Measurements from ENCODE around the gene ECI1.

ECI1 gene

GRCh38 chr16:2197765-2198164, 53.6 kb downstream of the ECI1 start:
- in situ Hi-C loops (cut with MboI; ENCODE audit: low sequenced_read_pairs): no loop called here

GRCh38 chr16:2196981-2197511, 54.3 kb downstream of the ECI1 start:
- in situ Hi-C loops (cut with MboI; ENCODE audit: low sequenced_read_pairs): no loop called here

- in situ Hi-C loops (cut with MboI; ENCODE audit: low sequenced_read_pairs): no loop called here
Observed at GRCh38 chr16:2196162-2196980, 55.0 kb downstream of the ECI1 start, which contains the start of gene CASKIN1. CASKIN1 (minus strand) TSS chr16:2196605; CDS start chr16:2196432, 173 bp downstream.

GRCh38 chr16:2195322-2196161, 55.8 kb downstream of the ECI1 start:
- in situ Hi-C loops (cut with MboI; ENCODE audit: low sequenced_read_pairs): no loop called here

GRCh38 chr16:2194852-2195321, 56.5 kb downstream of the ECI1 start:
- in situ Hi-C loops (cut with MboI; ENCODE audit: low sequenced_read_pairs): no loop called here

- in situ Hi-C loops (cut with MboI; ENCODE audit: low sequenced_read_pairs): no loop called here
Observed at GRCh38 chr16:2194166-2194834, 57.1 kb downstream of the ECI1 start.

GRCh38 chr16:2191446-2191706, 60.0 kb downstream of the ECI1 start:
- in situ Hi-C loops (cut with MboI; ENCODE audit: low sequenced_read_pairs): no loop called here

- in situ Hi-C loops (cut with MboI; ENCODE audit: low sequenced_read_pairs): no loop called here
Observed at GRCh38 chr16:2190659-2191445, 60.5 kb downstream of the ECI1 start.

GRCh38 chr16:2190002-2190658, 61.3 kb downstream of the ECI1 start:
- in situ Hi-C loops (cut with MboI; ENCODE audit: low sequenced_read_pairs): no loop called here
